PC-9 (cell line): Measurements from ENCODE around the gene DENND1A.

Experiments
- CTCF ChIP-seq: fragments of 200-600 bp; sonication (generic); conservative IDR thresholded peaks from 2 replicates; pipeline ENCODE4 v1.6.1; 2017; ENCODE audit warnings: mixed run types, antibody characterized with exemption, mild to moderate bottlenecking, moderate library complexity
- EZH2 ChIP-seq: fragments of 200-600 bp; sonication (generic); IDR thresholded peaks from 2 replicates; pipeline ENCODE4 v1.8.0; 2017; ENCODE audit warnings: antibody characterized with exemption, low read depth

- TF ChIP-seq CTCF, result no peak
- no peak for TF ChIP-seq EZH2
Observed at GRCh38 chr9:123965801-123966686, 36.1 kb upstream of the DENND1A start.
